ENCODE results near the gene JOSD2.
A peak's percentile ranks its signal among the peaks of the same experiment; 100 is the strongest.

The JOSD2 gene

DNA sequence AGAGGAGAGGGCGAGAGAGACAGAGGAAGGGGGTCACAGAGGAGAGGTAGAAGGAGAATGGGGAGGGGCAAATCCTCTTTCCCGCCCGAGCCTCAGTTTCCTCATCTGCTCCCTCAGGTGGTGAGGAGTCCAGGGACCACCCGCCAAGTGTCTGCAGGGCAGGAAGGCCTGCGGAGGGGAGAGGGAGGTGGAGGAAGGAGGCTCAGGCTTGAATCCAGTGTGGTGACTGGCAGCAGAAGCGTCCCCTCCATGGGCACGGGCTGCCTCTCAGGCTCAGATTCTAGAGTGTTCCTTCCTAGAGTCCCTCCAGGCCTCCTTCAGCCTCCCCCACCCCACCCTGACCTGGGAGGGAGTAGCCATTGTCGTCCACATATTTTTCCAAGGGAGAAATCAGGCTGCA is 17.8 kb downstream of the JOSD2 start:
- no peak for DNase-seq

DNA sequence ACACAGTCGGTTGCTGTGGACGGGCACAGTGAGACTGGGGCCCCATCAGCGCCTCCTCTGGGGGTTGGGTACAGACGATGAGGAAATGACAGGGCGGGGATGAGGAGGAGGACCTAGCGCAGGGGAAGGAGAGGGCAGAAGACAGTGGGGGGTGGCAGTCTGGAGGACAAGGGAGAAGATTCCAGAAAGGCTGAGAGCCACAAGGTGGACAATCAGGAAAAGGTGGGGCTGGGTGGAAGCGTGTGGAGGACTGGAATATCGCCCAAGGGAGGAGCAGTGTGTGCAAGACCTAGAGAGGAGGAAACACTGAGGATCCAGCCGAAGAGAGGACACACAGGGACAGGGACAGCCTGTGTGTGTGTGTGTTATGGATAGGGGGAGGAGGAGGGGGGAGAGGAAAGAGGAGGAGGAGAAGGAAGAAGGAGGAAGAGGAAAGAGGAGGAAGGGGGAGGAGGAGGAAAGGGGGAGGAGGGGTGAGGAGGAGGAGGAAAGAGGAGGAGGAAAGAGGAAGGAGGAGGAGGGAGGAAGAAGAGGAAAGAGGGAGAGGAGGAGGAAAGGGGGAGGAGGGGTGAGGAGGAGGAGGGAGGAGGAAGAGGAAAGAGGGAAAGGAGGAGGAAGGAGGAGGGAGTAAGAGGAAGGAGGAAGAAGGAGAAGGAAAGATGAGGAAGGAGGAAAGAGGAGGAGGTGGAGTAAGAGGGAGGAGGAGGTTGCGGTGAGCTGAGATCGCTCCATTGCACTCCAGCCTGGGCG is 18.5 kb downstream of the JOSD2 start:
- DNase-seq = no peak

DNA sequence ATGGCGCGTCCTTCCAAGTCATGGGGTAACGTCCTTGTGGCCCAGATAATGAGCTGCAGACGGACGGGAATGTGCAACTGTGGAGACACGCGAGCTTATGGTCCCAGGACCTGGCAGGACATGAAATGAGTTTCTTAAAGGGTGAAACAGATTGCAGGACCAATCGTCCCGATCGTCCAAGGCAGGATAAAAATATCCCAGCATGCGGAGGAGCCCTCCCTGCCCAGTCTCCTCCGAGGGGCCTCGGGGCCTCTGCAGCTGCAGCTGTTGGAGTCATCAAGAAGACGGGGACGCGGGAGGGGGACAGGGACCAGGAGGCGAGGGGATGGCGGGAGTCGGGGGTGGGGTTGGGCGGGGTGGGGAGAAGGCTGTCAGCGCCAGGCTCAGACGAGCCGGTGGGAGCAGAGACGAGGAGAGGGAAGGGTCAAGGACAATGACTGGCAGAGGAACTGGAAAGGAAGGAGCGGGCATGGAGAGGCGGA is 20.0 kb downstream of the JOSD2 start:
- DNase-seq = no peak

DNA sequence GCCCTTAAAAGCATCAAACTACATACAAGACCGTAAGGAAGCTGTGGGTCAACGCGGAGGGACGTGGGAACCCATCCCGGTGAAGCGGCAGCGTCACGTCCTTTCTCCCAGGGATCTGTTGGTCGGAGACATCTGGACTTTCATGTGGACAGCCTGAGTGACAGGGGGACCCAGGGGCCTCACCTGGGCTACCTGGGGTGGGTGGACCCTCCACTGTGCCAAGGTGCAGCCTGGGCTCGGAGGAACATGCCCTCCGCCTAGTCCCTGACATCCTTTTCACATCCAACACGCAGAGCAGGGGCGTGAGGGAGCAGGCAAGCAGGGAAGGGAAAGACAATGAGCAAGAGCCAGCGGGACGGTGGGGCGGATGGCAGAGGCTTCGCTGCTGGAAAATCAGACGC is 20.6 kb downstream of the JOSD2 start:
- DNase-seq = no peak

DNA sequence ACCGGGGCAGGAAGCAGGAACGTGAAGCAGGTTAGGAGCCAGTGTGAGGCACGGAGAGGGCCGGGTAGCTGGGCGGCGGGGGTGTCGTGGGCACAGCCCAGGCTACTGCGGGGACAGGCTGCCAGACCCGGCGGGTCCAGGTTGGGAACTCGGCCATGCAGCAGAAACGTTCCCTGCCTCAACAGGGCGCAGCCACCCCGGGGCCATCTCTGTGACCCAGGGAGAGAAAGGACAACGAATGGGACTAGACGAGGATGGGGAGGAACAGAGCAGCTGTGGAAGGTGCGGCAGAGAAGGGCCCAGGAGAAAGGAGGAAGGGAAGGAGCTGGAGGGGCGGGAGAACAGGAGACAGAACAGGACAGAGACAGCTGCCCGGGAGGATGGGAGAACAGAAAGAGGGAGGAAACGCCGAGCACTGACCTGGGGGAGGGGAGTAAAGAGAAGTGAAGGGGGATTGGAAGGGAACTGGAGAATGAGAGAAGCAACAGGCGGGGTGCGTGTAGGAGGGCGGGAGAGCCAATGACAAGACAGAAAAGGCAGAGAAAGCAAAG is 21.5 kb downstream of the JOSD2 start:
- no peak for DNase-seq

DNA sequence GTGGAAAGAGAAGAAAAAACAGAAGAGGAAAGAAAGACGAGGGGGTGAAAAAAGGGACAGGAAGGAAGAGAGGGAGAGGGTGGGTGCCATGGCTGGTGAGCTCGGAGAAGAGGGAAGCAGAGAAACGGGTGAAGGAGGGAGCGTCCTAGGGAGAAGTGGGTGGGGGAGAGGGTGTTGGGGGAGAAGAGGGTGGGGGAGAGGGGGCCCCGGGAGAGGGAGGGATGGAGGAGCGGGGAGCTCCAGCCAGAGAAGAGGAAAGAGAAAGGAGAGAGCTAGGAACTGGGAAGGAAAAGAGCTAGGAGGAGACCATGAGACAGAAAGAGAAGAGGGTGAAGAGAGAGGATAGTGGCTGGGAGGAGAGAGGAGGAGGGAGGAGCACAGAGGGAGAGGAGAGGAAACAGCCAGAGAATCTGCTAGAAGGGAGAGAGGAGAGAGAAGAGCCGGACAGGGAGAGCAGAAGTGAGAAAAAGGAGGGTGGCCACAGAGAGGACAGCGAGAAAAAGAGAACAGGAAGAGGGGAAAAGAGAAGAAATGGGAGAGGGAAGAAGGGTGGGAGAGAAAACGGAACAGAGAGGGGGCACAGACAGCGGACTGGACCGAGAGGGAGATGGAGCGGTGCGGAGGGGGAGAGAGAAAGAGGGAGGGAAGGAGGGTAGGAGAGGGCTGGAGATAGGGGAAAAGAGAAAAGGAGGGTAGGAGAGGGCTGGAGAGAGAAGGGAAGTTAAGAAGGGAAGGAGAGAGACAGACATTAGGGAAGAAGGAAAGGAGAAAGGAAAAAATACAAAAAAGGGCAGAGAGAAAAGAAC is 22.4 kb downstream of the JOSD2 start:
- no peak for DNase-seq

DNA sequence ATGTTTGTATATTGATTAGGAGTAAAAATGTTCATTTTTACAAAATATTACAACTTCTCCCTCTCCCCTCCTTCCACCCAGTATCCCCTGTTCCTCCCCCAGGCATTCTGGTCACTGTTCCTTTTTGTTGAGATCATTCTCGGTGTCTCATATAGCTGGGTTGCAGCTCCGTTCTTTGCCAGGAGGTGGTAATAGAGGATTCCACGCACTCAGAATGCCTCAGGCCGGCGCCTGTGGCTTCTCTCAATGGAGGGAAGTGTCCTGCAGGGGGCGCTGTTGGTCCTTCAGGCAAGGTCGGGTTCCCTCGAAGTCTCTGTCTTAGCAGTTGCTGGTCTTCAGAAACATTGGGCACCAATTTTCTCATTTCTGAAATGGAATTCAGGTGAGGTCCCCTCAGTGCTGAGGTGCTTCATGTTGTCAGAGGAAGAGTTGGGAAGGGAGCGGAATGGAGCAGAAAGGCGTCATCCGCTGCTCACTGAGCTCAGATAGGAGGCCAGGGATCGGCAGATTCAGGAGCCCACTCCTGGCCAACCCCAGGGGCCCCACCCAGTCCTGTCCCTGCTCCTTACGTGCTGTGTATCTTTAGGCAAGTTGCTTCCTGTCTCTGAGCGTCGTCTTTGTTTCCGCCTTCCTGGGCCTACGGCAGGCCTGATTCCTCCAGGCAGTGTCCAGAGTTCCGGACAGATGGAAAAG is 24.0 kb downstream of the JOSD2 start:
- peak; percentile 31 for DNase-seq

DNA sequence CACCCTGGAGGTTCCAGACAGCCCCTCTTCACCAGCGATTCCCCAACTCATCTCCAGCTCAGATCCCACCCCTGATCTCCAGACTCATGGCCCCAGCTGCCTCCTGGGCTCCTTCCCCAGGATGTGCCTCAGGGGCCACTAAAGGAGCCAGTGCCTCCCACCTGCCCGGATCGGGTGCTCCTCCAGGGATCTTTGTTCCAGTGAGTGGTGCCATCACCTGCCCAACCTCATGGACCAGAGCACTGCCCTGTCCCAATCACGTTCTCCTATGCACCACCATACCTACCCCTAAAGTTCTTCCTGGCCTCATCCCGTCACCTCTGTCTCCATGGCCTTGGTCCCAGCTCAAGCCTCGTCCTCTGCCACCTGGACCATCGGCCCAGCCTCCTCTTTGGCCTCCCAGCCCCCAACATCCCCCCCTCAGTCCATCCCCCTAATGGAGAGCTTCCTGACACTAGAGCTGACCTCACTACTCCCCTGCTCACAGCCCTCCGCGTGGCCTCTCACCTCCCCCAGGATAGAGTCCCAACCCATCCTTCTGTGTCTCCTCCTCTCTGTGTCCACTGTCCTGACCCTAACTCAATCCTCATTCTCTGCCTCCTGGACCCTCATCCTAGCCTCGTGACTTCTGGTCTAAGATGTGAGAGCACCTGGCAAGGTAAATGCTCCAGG is 25.6 kb downstream of the JOSD2 start:
- no peak for DNase-seq

DNA sequence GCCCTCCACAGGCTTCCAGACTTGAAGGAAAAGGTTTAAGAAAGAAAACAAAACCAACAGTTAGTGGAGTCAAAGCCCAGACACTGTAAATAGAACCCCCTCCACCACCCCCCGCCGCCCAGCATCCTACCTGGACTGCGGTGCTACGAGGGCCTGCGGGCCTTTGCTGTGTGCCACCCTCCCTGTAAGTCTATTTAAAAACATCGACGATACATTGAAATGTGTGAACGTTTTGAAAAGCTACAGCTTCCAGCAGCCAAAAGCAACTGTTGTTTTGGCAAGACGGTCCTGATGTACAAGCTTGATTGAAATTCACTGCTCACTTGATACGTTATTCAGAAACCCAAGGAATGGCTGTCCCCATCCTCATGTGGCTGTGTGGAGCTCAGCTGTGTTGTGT is 28.1 kb downstream of the JOSD2 start:
- DNase-seq = no peak

DNA sequence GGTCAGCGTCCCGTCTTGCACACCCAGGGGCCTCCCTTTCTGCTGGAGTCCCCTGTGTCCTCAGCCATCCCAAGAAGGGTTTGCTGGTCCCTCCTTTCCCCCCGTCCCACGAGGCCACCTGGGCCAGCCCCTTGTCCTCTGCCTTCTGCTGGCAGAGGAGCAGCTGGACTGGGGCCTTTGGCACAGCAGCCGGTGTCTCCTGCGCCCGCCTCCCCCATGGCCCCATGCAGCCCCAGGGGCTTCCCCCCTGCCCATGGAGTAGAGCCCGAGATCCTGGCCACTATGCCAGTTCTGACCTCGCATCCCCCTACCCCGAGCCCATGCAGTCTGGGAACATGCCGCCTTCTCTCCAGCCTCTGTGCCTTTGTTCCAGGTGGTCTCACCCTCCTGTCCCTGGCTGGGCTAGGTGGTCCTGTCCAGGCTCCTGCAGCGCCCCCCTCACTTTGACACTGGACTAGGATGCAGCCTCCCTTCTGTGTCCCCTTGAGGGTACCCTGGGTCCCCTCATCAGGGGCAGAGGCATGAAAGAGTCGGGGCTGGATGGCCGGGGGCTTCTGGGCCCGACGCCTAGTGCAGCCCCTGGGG is 28.6 kb downstream of the JOSD2 start:
- DNase-seq = no peak

DNA sequence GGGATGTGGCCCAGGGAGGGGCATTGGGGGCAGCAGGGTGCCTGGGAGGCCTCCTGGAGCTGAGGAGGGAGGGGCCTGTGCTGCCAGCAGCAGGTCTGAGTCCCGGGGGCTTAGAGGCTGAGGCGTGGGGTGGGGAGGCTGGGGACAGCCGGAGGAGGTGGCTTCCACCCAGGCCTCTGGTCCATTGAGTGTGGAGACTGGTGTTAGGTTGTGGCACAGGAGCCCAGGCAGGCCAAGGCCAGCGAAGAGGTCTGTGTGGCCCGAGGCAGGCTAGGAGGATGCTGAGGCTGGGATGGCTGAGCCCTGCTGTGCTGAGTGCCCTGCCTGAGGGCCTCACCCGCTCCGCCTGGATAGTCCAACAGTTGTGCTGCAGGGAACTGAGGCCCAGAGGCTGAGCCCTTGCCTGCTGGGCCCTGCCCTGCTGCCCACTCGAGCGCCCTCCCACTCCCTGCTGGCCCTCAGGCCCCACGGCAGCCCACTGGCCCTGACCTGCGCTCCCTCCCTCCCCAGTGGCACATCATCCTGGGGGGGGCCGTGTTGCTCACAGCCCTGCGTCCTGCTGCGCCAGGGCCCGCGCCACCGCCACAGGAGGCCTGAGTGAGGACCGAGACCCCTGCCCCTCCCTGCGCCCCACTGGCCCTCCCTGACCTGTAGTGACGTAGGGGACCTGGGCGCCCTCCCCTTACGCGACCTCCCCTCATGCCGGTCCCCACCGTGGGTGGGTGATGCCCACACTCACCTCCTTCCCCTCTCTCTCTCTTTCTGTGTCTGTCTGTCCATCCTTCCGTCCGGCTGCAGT is 29.4 kb downstream of the JOSD2 start:
- DNase-seq = no peak

DNA sequence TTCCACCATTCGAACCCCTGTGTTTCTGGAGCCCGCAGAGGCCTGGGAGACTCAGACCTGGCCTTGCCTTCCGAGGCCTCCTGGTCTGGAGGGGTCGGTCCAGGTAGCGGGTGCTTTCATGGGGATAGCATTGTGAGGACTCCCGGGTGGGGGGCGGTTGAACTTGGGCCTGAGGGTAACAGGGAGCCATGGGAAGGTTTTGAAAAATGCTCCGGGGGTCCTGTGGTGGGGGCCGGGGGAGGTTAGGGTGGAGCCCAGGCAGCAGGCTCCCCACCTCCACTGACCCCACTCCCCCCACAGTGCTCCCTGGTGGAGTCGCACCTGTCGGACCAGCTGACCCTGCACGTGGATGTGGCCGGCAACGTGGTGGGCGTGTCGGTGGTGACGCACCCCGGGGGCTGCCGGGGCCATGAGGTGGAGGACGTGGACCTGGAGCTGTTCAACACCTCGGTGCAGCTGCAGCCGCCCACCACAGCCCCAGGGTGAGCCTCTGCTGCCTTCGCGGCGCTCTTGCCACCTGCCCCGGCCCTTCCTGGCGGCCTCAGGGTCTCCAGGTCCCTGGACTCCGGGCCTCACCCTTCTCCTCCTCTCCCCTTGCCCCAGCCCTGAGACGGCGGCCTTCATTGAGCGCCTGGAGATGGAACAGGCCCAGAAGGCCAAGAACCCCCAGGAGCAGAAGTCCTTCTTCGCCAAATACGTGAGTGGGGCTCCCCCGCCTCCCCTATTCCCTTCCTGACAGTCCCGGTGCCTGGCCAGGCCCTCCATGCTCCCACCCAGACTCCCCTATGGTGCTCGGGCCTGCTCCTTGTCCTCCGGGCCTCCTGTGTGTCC is 30.5 kb downstream of the JOSD2 start:
- no peak for DNase-seq

DNA sequence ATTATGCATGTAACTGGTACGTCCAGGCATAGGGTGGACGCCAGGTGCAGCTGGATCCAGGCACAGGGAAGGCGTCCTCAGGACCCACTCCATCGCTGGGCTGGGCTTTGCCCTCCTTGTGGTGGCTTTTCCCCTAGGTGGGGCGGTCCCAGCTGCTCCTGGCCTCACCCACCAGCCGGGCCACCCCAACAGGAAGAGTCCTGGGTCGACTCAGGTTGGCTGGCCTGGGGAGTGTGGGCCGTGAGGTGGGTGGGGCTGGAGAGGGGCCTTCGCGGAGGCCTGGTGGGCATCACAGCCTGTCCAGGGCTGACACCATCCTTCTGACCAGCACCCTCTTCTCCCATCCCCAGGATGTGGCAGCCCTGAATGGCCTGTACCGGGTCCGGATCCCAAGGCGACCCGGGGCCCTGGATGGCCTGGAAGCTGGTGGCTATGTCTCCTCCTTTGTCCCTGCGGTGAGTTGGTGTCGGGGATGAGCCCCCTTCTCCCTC is 31.2 kb downstream of the JOSD2 start:
- DNase-seq = no peak

DNA sequence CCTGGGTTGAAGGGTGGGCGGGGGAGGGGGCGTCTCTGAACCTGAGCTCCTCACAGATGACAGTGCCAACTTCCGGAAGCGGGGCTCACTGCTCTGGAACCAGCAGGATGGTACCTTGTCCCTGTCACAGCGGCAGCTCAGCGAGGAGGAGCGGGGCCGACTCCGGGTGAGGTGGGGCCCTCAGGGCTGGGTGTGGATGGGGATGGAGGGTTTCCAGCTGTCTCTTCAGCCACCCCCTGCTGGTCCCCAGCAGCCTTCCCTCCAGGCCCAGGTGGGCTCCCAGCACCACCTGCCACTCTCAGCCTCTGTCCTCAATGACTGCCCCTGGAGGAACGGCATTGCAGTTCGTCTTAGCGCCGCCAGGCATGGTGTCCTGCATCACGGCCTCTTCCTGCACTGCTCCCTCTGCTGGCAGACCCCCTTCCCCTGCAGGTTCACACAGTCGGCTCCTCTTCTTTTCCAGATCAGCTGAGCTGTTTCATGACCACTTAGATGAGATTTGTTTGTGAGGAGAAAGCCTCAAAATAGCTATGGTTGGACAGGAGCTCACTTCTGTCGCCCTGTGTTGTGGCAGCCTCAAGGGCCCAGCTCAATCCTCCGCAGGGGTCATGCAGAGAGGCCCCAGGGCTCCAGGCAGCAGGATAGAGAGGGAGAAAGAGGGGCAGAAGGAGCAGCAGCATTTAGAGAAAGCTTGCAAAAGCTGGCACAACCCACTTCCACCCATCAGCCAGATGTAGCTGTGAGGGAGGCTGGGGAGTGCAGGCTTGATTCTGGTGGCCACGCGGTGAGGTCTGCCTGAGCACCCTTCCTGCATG is 31.9 kb downstream of the JOSD2 start:
- peak; percentile 56 for DNase-seq

DNA sequence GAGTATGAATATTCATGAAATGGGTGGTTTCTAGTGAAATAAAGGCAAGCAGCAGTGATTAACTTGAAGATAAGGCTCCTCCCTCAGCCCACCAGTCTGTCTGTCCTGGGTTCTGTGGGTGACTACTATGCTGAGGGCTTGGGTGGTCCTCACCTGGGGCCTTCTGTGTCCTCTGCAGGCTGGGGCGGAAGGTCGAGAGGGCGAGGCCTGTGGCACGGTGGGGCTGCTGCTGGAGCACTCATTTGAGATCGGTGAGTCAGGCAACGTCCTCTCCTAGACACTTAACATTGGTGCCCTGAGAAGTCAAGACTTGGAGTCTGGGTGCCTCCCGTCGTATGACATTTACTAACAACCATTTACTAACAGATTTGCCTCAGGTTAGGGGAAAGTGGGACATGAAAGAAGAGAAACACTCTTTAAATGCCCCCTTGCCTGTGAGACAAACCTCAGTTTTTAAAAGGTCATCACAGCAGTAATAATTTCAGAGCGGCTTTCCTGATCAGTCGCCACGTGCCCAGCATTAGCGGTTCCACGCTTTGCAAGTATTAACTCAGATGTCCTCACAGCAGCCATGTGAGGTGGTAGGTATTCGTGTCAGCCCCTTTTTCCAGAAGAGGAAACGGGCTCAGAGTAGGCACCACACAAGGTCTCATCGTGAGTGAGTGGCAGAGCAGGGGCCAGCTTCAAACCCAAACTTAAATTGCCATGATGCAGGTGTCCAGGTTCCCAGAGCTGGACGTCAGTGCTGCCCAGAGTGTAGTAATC is 33.1 kb downstream of the JOSD2 start:
- no peak for DNase-seq

DNA sequence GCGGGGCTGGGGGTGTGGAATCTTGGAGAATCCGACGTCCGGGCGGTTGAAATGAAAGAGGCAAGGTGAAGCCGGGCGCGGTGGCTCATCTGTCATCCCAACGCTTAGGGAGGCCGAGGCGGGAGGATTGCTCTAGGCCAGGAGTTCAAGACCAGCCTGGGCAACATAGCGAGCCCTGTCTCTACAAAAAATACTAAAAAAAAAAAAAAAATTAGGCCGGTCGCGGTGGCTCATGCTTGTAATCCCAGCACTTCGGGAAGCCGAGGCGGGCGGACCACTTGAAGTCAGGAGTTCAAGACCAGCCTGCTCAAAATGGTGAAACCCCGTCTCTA is 34.1 kb downstream of the JOSD2 start:
- DNase-seq = no peak

DNA sequence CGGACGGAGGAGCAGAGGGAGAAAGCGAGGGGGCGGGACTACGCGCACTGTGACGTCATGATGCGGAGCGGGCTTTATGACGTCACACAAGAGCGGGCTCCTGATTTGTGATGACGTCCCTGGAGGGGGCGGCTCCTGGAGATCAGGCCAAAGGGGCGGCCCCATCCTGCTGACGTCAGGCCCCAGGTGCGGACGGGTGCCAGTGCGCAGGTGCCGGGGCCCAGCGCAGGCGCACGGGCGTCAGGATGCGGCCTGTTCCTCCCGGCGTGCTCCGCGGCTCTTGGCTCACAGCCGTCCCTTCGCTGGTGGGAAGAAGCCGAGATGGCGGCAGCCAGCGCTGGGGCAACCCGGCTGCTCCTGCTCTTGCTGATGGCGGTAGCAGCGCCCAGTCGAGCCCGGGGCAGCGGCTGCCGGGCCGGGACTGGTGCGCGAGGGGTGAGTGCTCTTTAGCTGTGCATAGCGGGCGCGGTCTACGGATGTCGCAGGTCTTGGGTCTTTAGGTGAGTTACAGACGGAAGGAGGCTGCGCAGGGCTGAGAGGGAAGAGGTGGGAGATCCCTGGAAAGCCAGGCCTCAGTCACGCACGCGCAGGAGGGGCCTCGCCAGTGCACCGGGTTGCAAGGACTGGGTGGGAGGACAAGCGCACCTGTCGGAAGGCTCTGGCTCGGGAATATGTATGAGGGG is 34.6 kb downstream of the JOSD2 start, which contains the start of the genes EMC10 and GARIN5A:
Gene EMC10, plus strand, starts transcription at position 284 of the 683 bp plus-strand sequence. Its CDS starts 38 bp downstream, at position 322.
Gene GARIN5A, minus strand, starts transcription at position 625 of the 683 bp plus-strand sequence. Its CDS starts 460 bp downstream, at position 165.
- peak; percentile 83 for DNase-seq

DNA sequence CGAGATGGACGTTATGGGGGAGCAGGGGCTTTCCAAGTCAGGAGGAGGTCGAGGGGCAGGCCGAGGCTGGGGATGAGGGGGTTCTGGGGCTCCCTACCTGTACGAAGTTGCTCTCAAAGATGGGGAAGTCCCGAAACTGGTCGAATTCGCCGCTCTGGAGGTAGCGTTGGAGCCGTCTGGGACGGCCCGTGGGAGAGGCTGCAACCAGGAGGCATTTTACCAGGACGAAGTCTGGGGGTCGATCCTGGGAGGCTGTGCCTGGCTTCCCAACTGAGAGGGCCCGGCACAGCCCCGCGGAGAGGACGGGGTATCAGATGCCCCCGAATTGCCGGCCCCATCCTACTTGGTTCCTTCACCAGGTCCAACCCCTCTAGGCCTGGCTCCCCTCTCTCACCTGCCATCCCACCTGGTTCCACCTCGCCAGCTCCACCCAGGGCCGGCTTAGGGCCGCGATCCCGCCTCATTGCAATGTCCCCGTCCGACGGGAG is 35.2 kb downstream of the JOSD2 start:
- no peak for DNase-seq

Measured in EL (cell line).